ENCODE results near the gene CHSY1. TPM values are rescaled to one million over a fixed set of nuclear protein-coding genes. Genes with fewer than 3 reads are reported as not detected.

CHSY1 gene
- polyA plus RNA-seq, 2 of the 4 experiments (the other 2 are of a cell fraction), result 16.0 to 28.1 TPM

- ChIA-PET CTCF (interaction anchor here (0.7 to 1.8 kb wide), 2 partner anchors 17 to 140 kb away, joined by 3 to 6 read pairs; no protein-coding TSS in a partner anchor), POLR2A (no interaction called here)
- Histone ChIP-seq H3K9me3 (no peaks in the 10 kb centered on the region), H3K4me1 (no peaks in the 10 kb centered on the region), H3K27ac (no peak overlapping the region), H3K4me3 (no peak overlapping the region), H3K4me2 (no peak overlapping the region)
- no peak for ATAC-seq
- DNase-seq (ENCODE audit: low read depth in 1 of 2, low spot score in 1 of 2), result no peak
- WGBS (ENCODE audit: missing lambda C conversion rate), result 57% methylated on average over 13 of the region's 13 CpGs
- FAIRE-seq, result no peak
- no peak for TF ChIP-seq HES2 (IDR thresholded peaks at IDR 0.05)
- no peak for TF ChIP-seq MAX (IDR thresholded peaks at IDR 0.05)
- TF ChIP-seq TFCP2L1 (CRISPR knock-in tag; IDR thresholded peaks at IDR 0.05), result no peak
- TF ChIP-seq SMC3 (IDR thresholded peaks at IDR 0.05), result no peak
- no peak for TF ChIP-seq KDM5A (IDR thresholded peaks at IDR 0.05)
- no peak for TF ChIP-seq BHLHE40 (IDR thresholded peaks at IDR 0.05; ENCODE audit: low read depth, low read length)
- TF ChIP-seq JUN (IDR thresholded peaks at IDR 0.05), result no peak
Observed at GRCh38 chr15:101148881-101149664, 102.8 kb downstream of the CHSY1 start.

- Histone ChIP-seq H3K4me2 (no peak overlapping the region), H3K27ac (no peak overlapping the region), H3K9me3 (no peaks in the 10 kb centered on the region), H3K4me1 (no peaks in the 10 kb centered on the region), H3K4me3 (no peak overlapping the region)
- CTCF ChIA-PET, result no interaction called here
- no peak for FAIRE-seq
- WGBS (ENCODE audit: missing lambda C conversion rate), result 85% methylated on average over 17 of the region's 17 CpGs
- ATAC-seq, result no peak
- no peak for TF ChIP-seq ZC3H11A (IDR thresholded peaks at IDR 0.05)
- no peak for TF ChIP-seq CHD4 (IDR thresholded peaks at IDR 0.05; ENCODE audit: borderline replicate concordance)
- no peak for TF ChIP-seq MYC (IDR thresholded peaks at IDR 0.05; ENCODE audit: borderline replicate concordance, low read length)
- no peak for TF ChIP-seq CBX8 (IDR thresholded peaks at IDR 0.05)
- no peak for TF ChIP-seq E2F6 (IDR thresholded peaks at IDR 0.05; ENCODE audit: borderline replicate concordance, low read depth)
- no peak for TF ChIP-seq ZNF302 (CRISPR knock-in tag; IDR thresholded peaks at IDR 0.05)
- POLR2A ChIA-PET, result no interaction called here
- no peak for DNase-seq (ENCODE audit: low read depth in 1 of 2, low spot score in 1 of 2)
Observed at GRCh38 chr15:101148166-101148880, 103.5 kb downstream of the CHSY1 start.

- CTCF ChIA-PET, result interaction anchor here (1.5 kb wide), 1 partner anchor 12 kb away, joined by 4 read pairs; no protein-coding TSS in a partner anchor
- no peak for FAIRE-seq
Observed at GRCh38 chr15:101147181-101147580, 104.7 kb downstream of the CHSY1 start.

More at GRCh38 chr15:101147181-101147580, 104.7 kb downstream of the CHSY1 start:
- TF ChIP-seq MAX (IDR thresholded peaks at IDR 0.05) (no peak), ZC3H11A (IDR thresholded peaks at IDR 0.05) (no peak), FOSL2 (IDR thresholded peaks at IDR 0.05) (no peak), FOSL2 (CRISPR knock-in tag; IDR thresholded peaks at IDR 0.05) (no peak), CEBPB (IDR thresholded peaks at IDR 0.05) (no peak), SREBF2 (IDR thresholded peaks at IDR 0.05) (no peak), MAFK (IDR thresholded peaks at IDR 0.05; ENCODE audit: partially characterized antibody) (no peak), POLR2A (IDR thresholded peaks at IDR 0.05; ENCODE audit: low read length) (no peak), KDM5A (IDR thresholded peaks at IDR 0.05) (no peak), SMC3 (IDR thresholded peaks at IDR 0.05) (no peak), MAZ (IDR thresholded peaks at IDR 0.05; ENCODE audit: borderline replicate concordance, low read depth, low read length) (no peak), PHF8 (IDR thresholded peaks at IDR 0.05; ENCODE audit: borderline replicate concordance, low read depth) (no peak), JUN (IDR thresholded peaks at IDR 0.05) (no peak), ZFP36 (IDR thresholded peaks at IDR 0.05; ENCODE audit: borderline replicate concordance, partially characterized antibody) (no peak), ATOH8 (CRISPR knock-in tag; IDR thresholded peaks at IDR 0.05; ENCODE audit: low read depth) (no peak), JUNB (IDR thresholded peaks at IDR 0.05) (no peak), EHF (CRISPR knock-in tag; IDR thresholded peaks at IDR 0.05) (no peak)
- Histone ChIP-seq H3K4me3 (no peak overlapping the region), H3K4me2 (no peak overlapping the region), H3K9me3 (no peaks in the 10 kb centered on the region), H3K27ac (no peak overlapping the region), H3K4me1 (no peaks in the 10 kb centered on the region)
- WGBS (ENCODE audit: missing lambda C conversion rate), result 61% methylated on average over 5 of the region's 5 CpGs
- POLR2A ChIA-PET, result no interaction called here
- DNase-seq (ENCODE audit: low read depth in 1 of 2, low spot score in 1 of 2) (no peak), ATAC-seq (no peak)

All from A549 (cell line).